ENCODE results near the gene CBFA2T3. TPM values are rescaled to one million over a fixed set of nuclear protein-coding genes. Genes with fewer than 3 reads are reported as not detected.

The CBFA2T3 gene
- total RNA-seq, 6 experiments from 2014 or later: not detected

- H3K36me3 Mint-ChIP-seq (ENCODE audit: low read depth): no peaks in the 10 kb centered on the region
- H3K27me3 Mint-ChIP-seq (ENCODE audit: insufficient read depth): peaks cover 33% of the 10 kb centered on the region
- no peak overlapping the region for H3K27ac Mint-ChIP-seq
- DNase-seq: no peak
- TF ChIP-seq CTCF (IDR thresholded peaks at IDR 0.05): no peak
- H3K9me3 Mint-ChIP-seq: no peaks in the 10 kb centered on the region
- H3K4me3 Mint-ChIP-seq: no peak overlapping the region
- no peaks in the 10 kb centered on the region for H3K4me1 Mint-ChIP-seq (ENCODE audit: low read depth)
Measured at GRCh38 chr16:88871730-88872416, 105.1 kb downstream of the CBFA2T3 start.

- Mint-ChIP-seq H3K9me3 (no peaks in the 10 kb centered on the region), H3K27me3 (ENCODE audit: insufficient read depth) (peaks cover 32% of the 10 kb centered on the region), H3K36me3 (ENCODE audit: low read depth) (no peaks in the 10 kb centered on the region), H3K27ac (no peak overlapping the region), H3K4me1 (ENCODE audit: low read depth) (no peaks in the 10 kb centered on the region), H3K4me3 (no peak overlapping the region; the same call in 1 of the 2 replicates)
- DNase-seq: no peak
- no peak for TF ChIP-seq CTCF (IDR thresholded peaks at IDR 0.05)
Measured at GRCh38 chr16:88871349-88871702, 105.7 kb downstream of the CBFA2T3 start.

- peaks cover 32% of the 10 kb centered on the region for H3K27me3 Mint-ChIP-seq (ENCODE audit: insufficient read depth)
- TF ChIP-seq CTCF (IDR thresholded peaks at IDR 0.05): no peak
- no peaks in the 10 kb centered on the region for H3K9me3 Mint-ChIP-seq
- no peak overlapping the region for H3K27ac Mint-ChIP-seq
- DNase-seq: no peak
- H3K4me1 Mint-ChIP-seq (ENCODE audit: low read depth): no peaks in the 10 kb centered on the region
- H3K4me3 Mint-ChIP-seq: no peak overlapping the region; the same call in 1 of the 2 replicates
- no peaks in the 10 kb centered on the region for H3K36me3 Mint-ChIP-seq (ENCODE audit: low read depth)
Measured at GRCh38 chr16:88870608-88871348, 106.2 kb downstream of the CBFA2T3 start.

DNA sequence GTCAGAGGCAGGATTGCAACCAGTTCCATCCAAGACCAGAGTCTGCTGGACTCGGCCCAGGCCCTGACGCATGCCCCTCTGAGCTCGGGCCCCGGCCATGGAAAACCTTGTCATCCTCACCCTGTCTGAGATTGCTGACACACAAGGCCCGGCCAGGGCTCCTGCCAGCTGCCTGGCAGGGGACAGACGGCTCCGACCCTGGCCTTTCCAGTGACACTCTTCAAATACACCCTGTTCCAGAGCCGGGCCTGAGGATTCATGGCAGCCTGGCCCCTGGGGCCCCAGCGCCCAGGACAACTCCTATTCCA, 107.4 kb downstream of the CBFA2T3 start:
- no peak for DNase-seq

GRCh38 chr16:88868974-88869672, 107.9 kb downstream of the CBFA2T3 start:
- no peaks in the 10 kb centered on the region for H3K9me3 Mint-ChIP-seq

More for the DNA sequence above, 107.4 kb downstream of the CBFA2T3 start:
- H3K36me3 Mint-ChIP-seq (ENCODE audit: low read depth): no peaks in the 10 kb centered on the region
- peaks cover 31% of the 10 kb centered on the region for H3K27me3 Mint-ChIP-seq (ENCODE audit: insufficient read depth)
- no peak overlapping the region for H3K27ac Mint-ChIP-seq
- H3K4me3 Mint-ChIP-seq: no peak overlapping the region
- TF ChIP-seq CTCF (IDR thresholded peaks at IDR 0.05): no peak
- H3K4me1 Mint-ChIP-seq (ENCODE audit: low read depth): no peaks in the 10 kb centered on the region
- no peaks in the 10 kb centered on the region for H3K9me3 Mint-ChIP-seq

More at GRCh38 chr16:88868974-88869672, 107.9 kb downstream of the CBFA2T3 start:
- DNase-seq: no peak
- no peak overlapping the region for H3K4me3 Mint-ChIP-seq
- no peaks in the 10 kb centered on the region for H3K36me3 Mint-ChIP-seq (ENCODE audit: low read depth)
- peaks cover 30% of the 10 kb centered on the region for H3K27me3 Mint-ChIP-seq (ENCODE audit: insufficient read depth)
- no peak overlapping the region for H3K27ac Mint-ChIP-seq
- TF ChIP-seq CTCF (IDR thresholded peaks at IDR 0.05): no peak
- H3K4me1 Mint-ChIP-seq (ENCODE audit: low read depth): no peaks in the 10 kb centered on the region
